Neural cell (in vitro differentiated cells): ENCODE results near the gene REG3A.

ENCODE experiments used
- EP300 ChIP-seq: fragments of 450-650 bp; conservative IDR thresholded peaks from 2 replicates; pipeline ENCODE4 v1.6.1; 2014; ENCODE audit warnings: antibody characterized with exemption, mild to moderate bottlenecking, moderate library complexity; ENCODE audit not compliant: poor library complexity, severe bottlenecking
- EZH2 ChIP-seq: fragments of 200-600, 300-800 bp; shearing (Covaris generic), sonication (generic); IDR thresholded peaks from 2 replicates; pipeline ENCODE4 v1.6.1; 2014; ENCODE audit warnings: antibody characterized with exemption, low read length, borderline replicate concordance, mild to moderate bottlenecking; ENCODE audit not compliant: insufficient read depth, poor library complexity, severe bottlenecking
- MXI1 ChIP-seq: fragments of 450-650 bp; conservative IDR thresholded peaks from 2 replicates; pipeline ENCODE4 v1.6.1; 2014; ENCODE audit warnings: antibody characterized with exemption, mild to moderate bottlenecking; ENCODE audit not compliant: poor library complexity, severe bottlenecking
- POLR2AphosphoS5 ChIP-seq: IDR thresholded peaks from 2 replicates; pipeline ENCODE4 v1.6.1; 2012
- RAD21 ChIP-seq: fragments of 450-650 bp; conservative IDR thresholded peaks from 2 replicates; pipeline ENCODE4 v1.6.1; 2014; ENCODE audit warnings: antibody characterized with exemption, mild to moderate bottlenecking, moderate library complexity
- TAF1 ChIP-seq: IDR thresholded peaks from 2 replicates; pipeline ENCODE4 v1.6.1; 2012; ENCODE audit warnings: low read depth
- TF ChIP-seq, protein P1 (sequence below): fragments of 450-650 bp; IDR thresholded peaks from 2 replicates; pipeline ENCODE4 v1.5.1; 2014; ENCODE audit warnings: antibody characterized with exemption, mild to moderate bottlenecking, moderate library complexity; ENCODE audit not compliant: poor library complexity, severe bottlenecking
- TF ChIP-seq, protein P2 (sequence below): IDR thresholded peaks from 2 replicates; pipeline ENCODE4 v1.6.1; 2012; ENCODE audit warnings: borderline replicate concordance

DNA sequence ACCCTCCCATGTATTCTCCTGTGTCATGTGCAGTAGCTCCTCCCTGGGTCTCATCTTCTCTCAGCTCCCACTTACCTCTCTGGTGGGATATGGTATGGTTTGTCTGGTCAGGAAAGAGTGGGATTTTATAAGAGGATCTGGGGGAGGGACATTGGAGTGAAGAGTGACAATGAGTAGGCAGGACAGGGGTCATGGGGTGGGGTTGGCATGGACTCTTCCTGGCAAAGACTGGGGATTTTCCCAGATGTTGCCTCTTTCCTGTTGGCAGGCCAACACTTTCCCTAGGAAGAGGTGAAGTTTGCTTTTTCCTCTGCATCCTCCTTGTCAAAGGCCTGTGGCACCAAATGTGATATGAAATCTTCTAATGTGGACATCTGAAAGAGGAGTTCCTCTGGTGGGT, at the start of gene REG3A:
- TF ChIP-seq, protein P1, sequence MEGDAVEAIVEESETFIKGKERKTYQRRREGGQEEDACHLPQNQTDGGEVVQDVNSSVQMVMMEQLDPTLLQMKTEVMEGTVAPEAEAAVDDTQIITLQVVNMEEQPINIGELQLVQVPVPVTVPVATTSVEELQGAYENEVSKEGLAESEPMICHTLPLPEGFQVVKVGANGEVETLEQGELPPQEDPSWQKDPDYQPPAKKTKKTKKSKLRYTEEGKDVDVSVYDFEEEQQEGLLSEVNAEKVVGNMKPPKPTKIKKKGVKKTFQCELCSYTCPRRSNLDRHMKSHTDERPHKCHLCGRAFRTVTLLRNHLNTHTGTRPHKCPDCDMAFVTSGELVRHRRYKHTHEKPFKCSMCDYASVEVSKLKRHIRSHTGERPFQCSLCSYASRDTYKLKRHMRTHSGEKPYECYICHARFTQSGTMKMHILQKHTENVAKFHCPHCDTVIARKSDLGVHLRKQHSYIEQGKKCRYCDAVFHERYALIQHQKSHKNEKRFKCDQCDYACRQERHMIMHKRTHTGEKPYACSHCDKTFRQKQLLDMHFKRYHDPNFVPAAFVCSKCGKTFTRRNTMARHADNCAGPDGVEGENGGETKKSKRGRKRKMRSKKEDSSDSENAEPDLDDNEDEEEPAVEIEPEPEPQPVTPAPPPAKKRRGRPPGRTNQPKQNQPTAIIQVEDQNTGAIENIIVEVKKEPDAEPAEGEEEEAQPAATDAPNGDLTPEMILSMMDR = no peak
- TF ChIP-seq EZH2 = no peak
- TF ChIP-seq POLR2AphosphoS5 = no peak
- TF ChIP-seq TAF1 = no peak
- TF ChIP-seq MXI1 = no peak
- TF ChIP-seq, protein P2, sequence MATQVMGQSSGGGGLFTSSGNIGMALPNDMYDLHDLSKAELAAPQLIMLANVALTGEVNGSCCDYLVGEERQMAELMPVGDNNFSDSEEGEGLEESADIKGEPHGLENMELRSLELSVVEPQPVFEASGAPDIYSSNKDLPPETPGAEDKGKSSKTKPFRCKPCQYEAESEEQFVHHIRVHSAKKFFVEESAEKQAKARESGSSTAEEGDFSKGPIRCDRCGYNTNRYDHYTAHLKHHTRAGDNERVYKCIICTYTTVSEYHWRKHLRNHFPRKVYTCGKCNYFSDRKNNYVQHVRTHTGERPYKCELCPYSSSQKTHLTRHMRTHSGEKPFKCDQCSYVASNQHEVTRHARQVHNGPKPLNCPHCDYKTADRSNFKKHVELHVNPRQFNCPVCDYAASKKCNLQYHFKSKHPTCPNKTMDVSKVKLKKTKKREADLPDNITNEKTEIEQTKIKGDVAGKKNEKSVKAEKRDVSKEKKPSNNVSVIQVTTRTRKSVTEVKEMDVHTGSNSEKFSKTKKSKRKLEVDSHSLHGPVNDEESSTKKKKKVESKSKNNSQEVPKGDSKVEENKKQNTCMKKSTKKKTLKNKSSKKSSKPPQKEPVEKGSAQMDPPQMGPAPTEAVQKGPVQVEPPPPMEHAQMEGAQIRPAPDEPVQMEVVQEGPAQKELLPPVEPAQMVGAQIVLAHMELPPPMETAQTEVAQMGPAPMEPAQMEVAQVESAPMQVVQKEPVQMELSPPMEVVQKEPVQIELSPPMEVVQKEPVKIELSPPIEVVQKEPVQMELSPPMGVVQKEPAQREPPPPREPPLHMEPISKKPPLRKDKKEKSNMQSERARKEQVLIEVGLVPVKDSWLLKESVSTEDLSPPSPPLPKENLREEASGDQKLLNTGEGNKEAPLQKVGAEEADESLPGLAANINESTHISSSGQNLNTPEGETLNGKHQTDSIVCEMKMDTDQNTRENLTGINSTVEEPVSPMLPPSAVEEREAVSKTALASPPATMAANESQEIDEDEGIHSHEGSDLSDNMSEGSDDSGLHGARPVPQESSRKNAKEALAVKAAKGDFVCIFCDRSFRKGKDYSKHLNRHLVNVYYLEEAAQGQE = no peak
- TF ChIP-seq EP300 = no peak
- no peak for TF ChIP-seq RAD21
